ENCODE data around the gene FRRS1. TPM values are rescaled to one million over a fixed set of nuclear protein-coding genes. Genes with fewer than 3 reads are reported as not detected.

The FRRS1 gene
- total and polyA plus RNA-seq, 2 of the 4 experiments (the other 2 are of a cell fraction), result 3.8 to 23.5 TPM

GRCh38 chr1:99788896-99789295 is 22.5 kb upstream of the FRRS1 start:
- H3K9ac ChIP-seq (ENCODE audit: low read depth, low read length), result no peak overlapping the region
- dilution Hi-C loops (cut with HindIII; ENCODE audit: low sequenced_read_pairs, unreplicated experiment) (no loop called here), intact Hi-C loops (cut with micrococcal nuclease) (no loop called here), in situ Hi-C loops (cut with MboI; ENCODE audit: low sequenced_read_pairs) (no loop called here)
- H2BK20ac ChIP-seq (ENCODE audit: low read depth, low read length), result no peak overlapping the region
- no peak overlapping the region for H3K4me2 ChIP-seq (ENCODE audit: low read depth, low read length)
- POLR2A ChIA-PET (ENCODE audit: unreplicated experiment), result no interaction called here
- H2BK15ac ChIP-seq (ENCODE audit: low read depth, low read length), result no peak overlapping the region
- no peak for TF ChIP-seq CHD1 (IDR thresholded peaks at IDR 0.05; ENCODE audit: low read depth, low read length)
- TF ChIP-seq BHLHE40 (IDR thresholded peaks at IDR 0.05; ENCODE audit: low read depth, low read length), result no peak
- no TSS peak for BruUV-seq (replicated peaks)
- H3K36me3 ChIP-seq (ENCODE audit: control insufficient read depth, insufficient read depth, low read length), result no peaks in the 10 kb centered on the region
- no peak overlapping the region for H3K27ac ChIP-seq (ENCODE audit: insufficient read depth, low read length)
- H3K4ac ChIP-seq (ENCODE audit: low read depth, low read length), result no peak overlapping the region
- H3K18ac ChIP-seq (ENCODE audit: low read depth, low read length), result no peak overlapping the region
- no peaks in the 10 kb centered on the region for H4K20me1 ChIP-seq (ENCODE audit: insufficient read depth, low read length)
- no peaks in the 10 kb centered on the region for H3K9me3 ChIP-seq (ENCODE audit: control insufficient read depth, insufficient read depth, low read length)
- H3K79me1 ChIP-seq (ENCODE audit: low read depth in 1 of 2, low read length in 2 of 2), result no peaks in the 10 kb centered on the region
- no peak overlapping the region for H4K91ac ChIP-seq (ENCODE audit: insufficient read depth, low read depth, low read length)
- H3K27me3 ChIP-seq (ENCODE audit: control insufficient read depth, insufficient read depth, low read length), result no peaks in the 10 kb centered on the region; the same call in 1 of the 2 replicates
- H3K56ac ChIP-seq (ENCODE audit: extremely low read depth, insufficient read depth, low read length), result no peak overlapping the region
- H2AFZ ChIP-seq (replicated peaks; ENCODE audit: low read length, poor library complexity), result no peak overlapping the region
- H3K4me3 ChIP-seq (ENCODE audit: insufficient read depth, low read depth, low read length), result no peak overlapping the region
- H4K8ac ChIP-seq (ENCODE audit: low read depth in 2 of 2, low read length in 2 of 2), result no peak overlapping the region
- H3K14ac ChIP-seq (replicated peaks; ENCODE audit: low read depth, low read length), result no peak overlapping the region
- no peaks in the 10 kb centered on the region for H3K4me1 ChIP-seq (ENCODE audit: control insufficient read depth, insufficient read depth, low read length)
- CTCF ChIA-PET, result no interaction called here
- no peak overlapping the region for H4K5ac ChIP-seq (ENCODE audit: low read depth, low read length)
- H2AK9ac ChIP-seq (replicated peaks; ENCODE audit: low read depth, low read length, poor library complexity), result no peak overlapping the region
- DNase-seq, result no peak
- H2BK120ac ChIP-seq (ENCODE audit: low read depth, low read length), result no peak overlapping the region
- no peak overlapping the region for H2BK5ac ChIP-seq (ENCODE audit: low read depth, low read length, poor library complexity, severe bottlenecking)
- no peak overlapping the region for H3K23ac ChIP-seq (ENCODE audit: low read depth, low read length)
- ATAC-seq (ENCODE audit: low read depth), result no peak
- H2AK5ac ChIP-seq (ENCODE audit: low read depth, low read length), result no peak overlapping the region
- H3K9me1 ChIP-seq (ENCODE audit: insufficient read depth, low read length), result no peaks in the 10 kb centered on the region

All from IMR-90 (cell line).